HG03196 (cell line): ENCODE measurements around the gene NR2E3.

Source experiments
- ATAC-seq: cut with Tn5 transposase; IDR thresholded peaks from one replicate; pipeline ENCODE4 v1.9.1; 2021; ENCODE audit not compliant: unreplicated experiment

The NR2E3 gene

GRCh38 chr15:71810256-71811035, at the start of gene NR2E3:
Gene NR2E3 (plus strand): TSS chr15:71810554. CDS start chr15:71810744, 190 bp downstream.
- ATAC-seq, result no peak

DNA sequence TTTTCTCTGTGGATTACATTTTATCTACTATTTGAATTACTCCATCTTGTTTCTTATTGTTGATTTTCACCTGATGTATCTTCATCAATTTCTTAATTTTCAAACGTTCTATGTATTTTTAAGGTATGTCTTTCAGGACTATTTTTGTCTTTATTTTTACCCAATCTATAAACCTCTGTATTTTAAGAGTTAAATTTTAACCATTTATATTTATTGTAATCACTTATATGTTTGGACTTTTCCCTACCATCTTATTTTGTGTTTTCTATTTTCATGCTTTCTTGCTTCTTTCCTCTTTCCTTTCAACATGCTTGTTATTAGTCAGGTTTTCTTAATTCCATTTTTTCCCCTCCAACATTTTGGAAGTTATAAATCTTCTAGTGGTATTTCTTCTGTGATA, 49.5 kb upstream of the NR2E3 start:
- ATAC-seq, result no peak

DNA sequence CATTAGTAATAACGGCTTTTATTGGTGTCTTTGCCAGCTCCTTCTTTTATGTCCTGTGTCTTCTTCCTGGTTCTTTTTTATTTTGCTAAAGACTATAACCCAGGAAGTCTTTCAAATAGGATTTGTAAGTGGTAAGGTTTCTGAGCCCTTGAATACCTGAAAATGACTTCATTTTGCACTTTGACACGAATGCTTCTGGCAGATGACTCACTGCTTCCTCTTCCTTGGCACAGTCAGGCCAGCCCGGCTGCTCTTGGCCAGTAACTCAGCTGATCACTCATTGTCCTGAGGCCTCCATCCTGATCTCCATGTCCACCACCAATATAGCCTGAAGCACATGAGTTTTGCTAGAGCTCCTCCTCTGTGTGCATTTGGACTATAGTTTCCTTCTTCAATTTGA, 48.7 kb upstream of the NR2E3 start:
- no peak for ATAC-seq

- ATAC-seq, result no peak
Observed at GRCh38 chr15:71768184-71768583, 42.2 kb upstream of the NR2E3 start.

DNA sequence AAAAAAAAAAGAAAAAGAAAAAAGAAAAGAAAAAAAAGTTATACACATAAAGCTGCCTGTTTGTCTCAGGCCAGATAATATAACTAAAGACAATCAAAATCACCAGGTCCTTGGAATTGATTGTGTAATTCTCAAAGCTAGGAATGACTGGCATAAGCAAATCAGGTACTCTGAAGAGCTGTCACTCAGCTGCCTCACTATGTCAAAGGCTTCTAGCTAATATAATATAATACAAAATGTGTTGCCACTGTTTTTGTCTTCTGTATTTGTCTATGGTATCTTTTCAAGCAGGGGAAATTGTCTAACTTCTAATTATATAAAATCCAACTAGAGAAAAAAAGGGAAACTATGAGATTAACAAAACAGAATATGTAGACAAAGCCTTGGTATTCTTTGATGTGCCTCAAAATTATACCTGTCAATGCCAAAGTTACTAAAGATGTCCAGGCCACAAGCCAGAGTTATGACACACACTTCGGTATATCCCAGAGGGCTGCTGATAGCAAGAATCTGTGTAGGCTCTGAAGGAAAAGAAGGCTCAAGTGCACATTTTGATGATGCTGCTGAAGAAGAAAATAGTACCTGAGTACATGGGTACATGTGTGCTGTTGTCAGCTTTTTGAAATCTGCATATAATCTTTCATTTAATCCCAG, 37.0 kb upstream of the NR2E3 start:
- no peak for ATAC-seq

- ATAC-seq, result no peak
Observed at GRCh38 chr15:71775856-71776255, 34.5 kb upstream of the NR2E3 start.

GRCh38 chr15:71776304-71776703, 34.0 kb upstream of the NR2E3 start:
- ATAC-seq, result no peak

DNA sequence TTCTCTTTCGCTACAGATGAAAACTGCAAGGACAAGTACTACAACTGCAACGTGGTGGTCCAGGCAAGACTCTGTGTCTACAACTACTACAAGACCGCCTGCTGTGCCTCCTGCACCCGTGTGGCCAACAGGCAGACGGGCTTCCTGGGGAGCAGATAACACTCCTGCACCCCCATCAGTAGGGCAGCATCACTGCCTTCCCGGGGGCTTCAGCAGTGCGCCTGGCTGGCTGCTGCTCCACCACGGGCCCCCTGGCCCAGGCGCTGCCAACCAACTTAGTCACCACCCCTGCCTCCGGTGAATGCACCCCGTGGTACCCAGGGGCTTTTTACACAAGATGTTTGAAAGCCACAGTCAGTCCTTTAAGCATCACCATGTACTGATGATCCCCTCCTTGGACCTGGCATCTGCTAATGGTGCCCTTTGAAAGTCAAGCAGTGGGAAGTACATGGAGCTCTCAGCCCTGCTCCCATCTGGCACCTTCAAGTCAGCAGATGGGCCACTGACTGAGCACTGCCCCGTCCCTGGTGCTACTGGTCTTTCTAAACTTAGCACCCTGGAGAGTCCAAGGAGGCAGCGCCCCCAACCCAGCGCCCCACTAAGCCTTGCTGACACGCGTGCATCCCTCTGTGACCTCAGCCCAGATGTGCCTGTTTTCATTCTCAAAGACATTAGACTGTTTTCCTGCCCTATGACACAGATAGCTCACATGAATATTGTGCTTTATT, 33.0 kb upstream of the NR2E3 start:
- ATAC-seq, result no peak

- ATAC-seq, result no peak
Observed at GRCh38 chr15:71779073-71779797, 31.1 kb upstream of the NR2E3 start.

DNA sequence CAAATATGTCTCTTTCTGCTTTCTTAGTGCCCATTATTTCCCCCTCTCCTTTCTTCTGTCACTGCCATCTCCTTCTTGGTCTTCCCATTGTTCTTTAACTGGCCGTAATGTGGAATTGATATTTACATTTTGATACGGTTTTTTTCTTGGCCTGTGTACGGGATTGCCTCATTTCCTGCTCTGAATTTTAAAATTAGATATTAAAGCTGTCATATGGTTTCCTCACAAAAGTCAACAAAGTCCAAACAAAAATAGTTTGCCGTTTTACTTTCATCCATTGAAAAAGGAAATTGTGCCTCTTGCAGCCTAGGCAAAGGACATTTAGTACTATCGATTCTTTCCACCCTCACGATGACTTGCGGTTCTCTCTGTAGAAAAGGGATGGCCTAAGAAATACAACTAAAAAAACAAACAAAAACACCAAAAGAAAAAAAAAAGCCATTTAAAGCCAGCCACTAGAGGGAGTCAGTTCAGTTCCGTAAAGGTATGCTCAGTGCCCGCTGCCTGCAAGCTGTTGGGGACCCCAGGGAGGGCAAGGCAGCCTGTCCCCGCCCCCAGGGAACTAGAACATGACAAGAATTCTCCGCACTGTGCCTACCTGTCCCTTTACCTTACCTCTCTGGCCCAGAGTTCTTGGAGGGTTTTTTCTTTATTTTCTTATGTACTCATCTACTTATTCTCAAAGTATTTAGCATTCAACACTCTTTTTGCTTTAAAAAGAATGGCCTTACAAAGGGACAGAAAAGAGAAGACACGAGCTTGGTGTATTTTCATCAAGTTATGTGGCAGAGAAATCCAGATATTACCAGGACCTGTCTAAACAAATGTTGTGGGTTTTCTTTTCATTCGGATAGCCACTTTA, 30.0 kb upstream of the NR2E3 start:
- ATAC-seq, result peak; percentile 54

- ATAC-seq, result no peak
Observed at GRCh38 chr15:71781179-71781964, 29.0 kb upstream of the NR2E3 start.

DNA sequence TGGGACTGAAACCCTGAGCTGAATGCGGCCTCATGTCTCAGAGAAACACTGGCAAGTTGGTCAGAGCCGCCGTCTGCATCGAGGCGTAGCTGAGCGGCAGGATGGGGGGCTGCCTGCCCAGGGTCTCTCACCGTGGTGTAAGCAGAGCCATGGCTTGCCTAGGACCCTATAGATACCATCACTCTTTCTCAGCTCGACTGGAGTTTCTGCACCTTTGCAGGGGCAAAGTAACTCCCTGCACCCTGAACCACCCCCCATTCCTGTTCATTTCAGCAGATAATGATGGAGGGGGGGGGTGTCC, 28.4 kb upstream of the NR2E3 start:
- ATAC-seq, result no peak

DNA sequence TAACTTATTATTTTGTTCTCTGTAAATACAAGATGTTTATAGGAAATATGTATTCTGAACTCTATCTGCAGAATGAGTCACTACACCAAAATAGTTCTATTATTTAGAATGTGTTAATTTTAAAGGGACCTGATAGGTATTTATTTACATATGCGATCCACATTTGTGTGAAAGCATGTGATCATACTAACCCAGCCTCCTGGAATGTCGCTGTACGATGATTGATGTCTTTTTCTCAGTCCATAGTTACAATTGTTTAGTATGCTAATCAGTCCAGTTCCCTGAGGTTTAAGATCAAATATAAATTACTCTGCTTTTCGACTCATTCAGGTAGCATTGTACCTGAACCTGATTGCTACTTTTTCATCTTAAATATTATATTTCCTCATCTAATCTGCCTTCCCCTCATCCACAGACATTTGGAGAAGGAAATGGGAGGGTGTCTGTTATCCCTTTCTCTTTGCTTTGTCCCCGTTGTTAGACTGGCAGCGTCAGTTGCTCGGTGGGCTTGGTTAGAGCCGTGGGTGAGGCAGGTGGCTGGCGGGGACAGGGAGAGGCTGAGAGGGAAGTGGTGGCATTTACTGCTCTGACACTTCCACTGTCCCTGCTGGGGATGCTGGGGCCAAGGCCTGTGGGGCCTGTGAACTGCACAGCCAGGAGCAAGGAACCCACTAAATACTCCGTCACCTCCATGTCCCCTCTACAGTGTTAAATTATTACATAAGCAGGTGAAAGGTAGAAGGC, 27.8 kb upstream of the NR2E3 start:
- no peak for ATAC-seq

DNA sequence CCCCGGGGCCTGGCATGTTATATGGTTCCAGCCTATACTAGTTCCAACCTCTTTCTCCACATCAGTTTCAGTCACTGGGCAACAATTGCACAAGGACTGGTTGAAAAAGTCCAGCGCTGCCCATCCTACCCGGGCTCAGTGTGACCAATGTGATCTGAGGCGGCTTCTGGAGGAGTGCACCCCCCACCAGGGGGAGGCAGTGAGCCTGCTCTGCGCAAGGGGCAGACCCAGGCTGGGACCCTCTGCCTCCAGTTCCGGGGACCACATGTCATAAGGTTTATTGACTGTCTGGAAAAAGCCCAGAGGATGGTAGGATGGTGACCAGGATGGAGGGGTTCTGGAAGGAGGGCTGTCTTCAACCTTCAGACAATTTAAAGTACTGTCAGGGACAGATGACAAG, 25.6 kb upstream of the NR2E3 start:
- no peak for ATAC-seq

GRCh38 chr15:71785996-71786395, 24.4 kb upstream of the NR2E3 start:
- ATAC-seq, result no peak

DNA sequence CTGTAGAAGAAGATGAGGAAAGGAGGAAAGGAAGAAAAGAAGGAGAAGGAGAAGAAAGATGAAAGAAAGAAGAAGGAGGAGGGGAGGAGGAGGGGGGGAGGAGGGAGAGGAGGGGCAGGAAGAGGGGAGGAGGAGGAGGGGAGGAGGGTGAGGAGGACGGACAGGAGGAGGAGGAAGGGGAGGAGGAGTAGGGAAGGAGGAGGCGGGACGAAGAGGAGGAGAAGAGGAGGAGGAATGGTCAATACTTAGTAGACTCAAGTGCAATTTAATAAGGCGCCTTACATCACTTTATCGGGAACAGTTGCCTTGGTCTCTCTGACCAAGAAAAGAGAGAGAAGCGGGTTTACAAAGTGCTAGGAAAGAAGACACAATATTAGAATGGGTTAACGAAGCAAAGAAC, 23.7 kb upstream of the NR2E3 start:
- ATAC-seq, result no peak

DNA sequence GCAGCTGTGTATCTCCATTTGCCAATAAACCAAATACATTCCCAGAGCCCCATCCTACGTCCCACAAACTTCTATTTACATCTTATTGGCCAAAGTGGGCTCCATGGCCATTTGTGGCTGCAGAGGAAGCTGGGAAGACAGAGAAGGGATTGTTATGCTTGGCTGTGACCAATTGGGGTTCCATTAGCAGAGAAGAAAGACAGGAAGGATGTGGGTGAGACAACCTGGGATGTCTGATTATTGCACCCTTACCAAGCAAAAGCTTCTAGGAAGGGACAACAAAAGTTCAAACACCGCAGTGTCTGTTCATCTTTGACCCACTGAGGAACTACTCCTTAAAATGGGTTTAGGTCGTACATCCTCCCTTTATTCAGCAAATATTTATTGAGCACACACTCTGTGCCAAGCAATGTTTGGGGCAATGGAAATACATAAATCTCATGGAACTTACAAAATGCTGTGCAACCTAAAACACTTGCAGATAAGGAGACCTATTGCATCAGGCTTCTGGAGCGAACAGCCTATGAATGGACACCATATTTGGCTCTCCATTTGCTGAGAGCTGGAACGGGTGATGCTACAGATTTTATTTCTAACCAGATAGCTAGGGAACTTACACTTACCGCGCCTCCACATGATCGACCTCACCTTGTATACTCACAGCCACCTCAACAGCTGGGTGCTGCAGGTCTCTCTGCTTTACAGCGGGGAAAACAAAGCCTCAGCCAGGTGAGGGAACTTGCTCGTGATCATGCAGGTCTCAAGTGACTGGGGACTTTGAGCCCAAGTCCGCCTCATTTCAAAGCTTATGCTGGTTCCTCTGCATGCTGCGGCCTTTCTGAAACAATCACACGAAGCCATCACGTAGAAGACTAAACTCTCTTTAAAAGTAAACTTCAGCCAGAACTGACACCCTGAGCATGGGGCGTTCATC, 21.4 kb upstream of the NR2E3 start:
- no peak for ATAC-seq

DNA sequence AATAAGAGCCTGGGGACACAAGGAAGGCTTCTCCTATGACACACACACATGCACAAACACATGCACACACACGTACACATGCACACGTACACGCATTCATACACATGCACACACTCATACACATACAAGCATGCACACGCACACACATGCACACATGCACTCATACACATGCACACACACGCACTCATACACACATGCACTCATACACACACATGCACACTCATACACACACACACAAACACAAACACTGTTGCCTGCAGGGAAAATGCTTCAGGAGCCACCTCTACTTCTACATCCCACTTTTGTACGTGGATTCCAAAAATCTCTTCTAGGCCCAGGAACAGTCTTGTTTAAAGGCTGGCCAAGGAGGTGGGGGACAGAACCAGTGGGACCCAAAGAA, 20.7 kb upstream of the NR2E3 start:
- no peak for ATAC-seq
